GM03348 (cell line): ENCODE data around the gene C12orf76.
"Not testable (repeated sequence)": the region's sequence is repeated elsewhere in the genome, so short reads cannot be mapped to it uniquely, and the experiment has no call there.

Experiments used
- DNase-seq: peaks from one replicate; pipeline ENCODE4 v3.0.0; 2012; ENCODE audit warnings: low spot score

The C12orf76 gene

GRCh38 chr12:110020956-110021355, 27.4 kb downstream of the C12orf76 start:
- no peak for DNase-seq

- no peak for DNase-seq
Observed at GRCh38 chr12:110015132-110015531, 33.2 kb downstream of the C12orf76 start.

GRCh38 chr12:110012659-110013058, 35.7 kb downstream of the C12orf76 start:
- DNase-seq, result no peak

GRCh38 chr12:110012137-110012536, 36.2 kb downstream of the C12orf76 start:
- DNase-seq, result no peak

GRCh38 chr12:110010853-110011723, 37.2 kb downstream of the C12orf76 start:
- DNase-seq, result no peak

GRCh38 chr12:110008681-110009398, 39.5 kb downstream of the C12orf76 start:
- not testable (repeated sequence) for DNase-seq

GRCh38 chr12:110007881-110008280, 40.4 kb downstream of the C12orf76 start:
- no peak for DNase-seq

GRCh38 chr12:110006115-110006514, 42.2 kb downstream of the C12orf76 start:
- DNase-seq, result no peak

GRCh38 chr12:110005319-110005973, 42.9 kb downstream of the C12orf76 start:
- no peak for DNase-seq

GRCh38 chr12:110004598-110004997, 43.7 kb downstream of the C12orf76 start:
- DNase-seq, result no peak

- peak; percentile 43 for DNase-seq
Observed at GRCh38 chr12:110002676-110003515, 45.4 kb downstream of the C12orf76 start.

GRCh38 chr12:110001596-110001995, 46.7 kb downstream of the C12orf76 start:
- DNase-seq, result peak; percentile 71

GRCh38 chr12:109999983-110000505, 48.3 kb downstream of the C12orf76 start:
- peak; percentile 51 for DNase-seq

GRCh38 chr12:109999649-109999971, 48.7 kb downstream of the C12orf76 start:
- DNase-seq, result no peak

GRCh38 chr12:109998904-109999648, 49.2 kb downstream of the C12orf76 start, which contains the start of gene ANKRD13A:
TSS of gene ANKRD13A (plus strand) at chr12:109999430. CDS start at chr12:109999689, 259 bp downstream.
- peak; percentile 93 for DNase-seq

GRCh38 chr12:109998241-109998903, 50.0 kb downstream of the C12orf76 start:
- DNase-seq, result peak; percentile 22

GRCh38 chr12:109997393-109997792, 50.9 kb downstream of the C12orf76 start:
- no peak for DNase-seq

GRCh38 chr12:109996483-109996853, 51.9 kb downstream of the C12orf76 start:
- DNase-seq, result no peak

GRCh38 chr12:109995686-109996482, 52.4 kb downstream of the C12orf76 start, which contains the start of gene GIT2:
TSS of gene GIT2 (minus strand) at chr12:109996368. CDS start at chr12:109996224, 144 bp downstream.
- peak; percentile 96 for DNase-seq
